ENCODE data around the gene APOL1.

- TF ChIP-seq REST (IDR thresholded peaks at IDR 0.05; ENCODE audit: low read depth) (no peak), EP300 (IDR thresholded peaks at IDR 0.05; ENCODE audit: borderline replicate concordance) (no peak), CEBPB (IDR thresholded peaks at IDR 0.05) (no peak), EGR1 (IDR thresholded peaks at IDR 0.05) (no peak), TAF1 (IDR thresholded peaks at IDR 0.05; ENCODE audit: low read depth) (no peak), TEAD4 (IDR thresholded peaks at IDR 0.05) (no peak), USF1 (IDR thresholded peaks at IDR 0.05) (no peak), CREB1 (IDR thresholded peaks at IDR 0.05; ENCODE audit: low read depth) (no peak), MAX (IDR thresholded peaks at IDR 0.05) (no peak), TCF12 (IDR thresholded peaks at IDR 0.05; ENCODE audit: low read depth) (no peak), RAD21 (IDR thresholded peaks at IDR 0.05; ENCODE audit: low read depth) (no peak), YY1 (IDR thresholded peaks at IDR 0.05; ENCODE audit: low read depth) (no peak), NFIC (IDR thresholded peaks at IDR 0.05) (no peak), FOXM1 (IDR thresholded peaks at IDR 0.05; ENCODE audit: borderline replicate concordance, low read depth) (no peak)
Measured at GRCh38 chr22:36208914-36209313, 44.0 kb upstream of the APOL1 start.

Measured in Ishikawa (cell line).